HCEC 1CT (cell line): ENCODE data around the gene GLIS1.

Source experiments
- DNase-seq: peaks from one replicate; pipeline ENCODE4 v3.0.0-alpha.2; 2017

Gene GLIS1

GRCh38 chr1:53542551-53542950 lies 196.4 kb downstream of the GLIS1 start:
- DNase-seq: no peak

- DNase-seq: peak; percentile 89
Measured at GRCh38 chr1:53541761-53542550, 197.0 kb downstream of the GLIS1 start.

GRCh38 chr1:53541263-53541625 lies 197.7 kb downstream of the GLIS1 start:
- DNase-seq: no peak

GRCh38 chr1:53540604-53541262 lies 198.2 kb downstream of the GLIS1 start:
- DNase-seq: no peak

DNA sequence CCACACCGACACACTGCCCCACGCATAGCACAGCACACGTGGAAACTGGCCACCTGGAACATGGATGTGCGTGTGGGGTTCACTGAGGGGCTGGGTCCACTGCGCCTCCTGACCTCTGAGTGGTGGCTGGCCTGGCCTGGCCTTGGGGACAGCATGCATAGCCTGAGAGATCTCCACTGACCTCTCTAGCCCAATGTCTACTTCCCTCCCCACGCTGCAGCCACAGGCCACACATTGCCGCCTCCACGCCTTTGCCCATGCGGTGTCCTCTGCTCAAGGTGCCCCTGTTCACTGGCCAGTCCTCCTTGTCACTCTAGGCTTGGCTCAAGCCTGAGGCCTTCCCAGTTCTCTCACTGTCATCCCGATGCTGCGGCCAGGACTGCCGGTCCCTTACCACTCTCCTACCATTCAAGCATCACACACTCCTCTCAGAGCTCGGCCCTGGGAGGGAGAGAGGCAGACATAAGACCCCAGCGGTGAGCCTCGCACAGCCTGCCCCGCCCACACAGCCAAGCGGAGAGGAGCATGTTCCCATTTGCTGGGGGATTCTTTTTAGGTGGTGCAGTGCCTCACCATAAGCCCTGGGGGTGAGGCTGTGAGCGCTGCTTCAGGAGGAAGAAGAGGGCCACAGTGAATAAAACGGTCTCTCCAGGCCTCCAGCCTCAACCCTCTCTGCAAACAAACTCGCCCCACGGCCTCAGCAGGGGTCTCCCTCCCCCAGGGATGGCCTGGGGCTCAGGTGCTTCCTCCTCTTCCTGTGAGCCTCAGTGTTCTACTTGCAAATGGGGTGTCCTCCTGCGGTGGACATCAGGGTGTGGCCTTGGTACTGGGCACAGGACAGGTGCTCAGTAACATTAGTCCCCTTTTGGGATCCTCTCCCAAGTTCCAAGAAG lies 199.0 kb downstream of the GLIS1 start:
- no peak for DNase-seq

DNA sequence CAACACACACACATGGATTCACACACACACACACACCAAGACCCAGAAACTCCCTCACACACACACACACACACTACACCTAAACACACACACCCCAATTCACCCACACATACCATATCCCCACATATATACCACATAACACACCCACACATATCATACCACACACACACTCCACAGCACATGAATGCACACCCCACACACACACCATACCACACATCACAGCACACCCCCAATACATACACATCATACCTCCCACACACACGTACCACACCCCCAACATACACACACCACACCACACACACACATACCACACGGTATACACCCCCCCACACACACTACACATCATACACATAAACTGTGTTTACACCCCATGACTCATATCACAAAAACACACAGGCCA lies 199.7 kb downstream of the GLIS1 start:
- no peak for DNase-seq

DNA sequence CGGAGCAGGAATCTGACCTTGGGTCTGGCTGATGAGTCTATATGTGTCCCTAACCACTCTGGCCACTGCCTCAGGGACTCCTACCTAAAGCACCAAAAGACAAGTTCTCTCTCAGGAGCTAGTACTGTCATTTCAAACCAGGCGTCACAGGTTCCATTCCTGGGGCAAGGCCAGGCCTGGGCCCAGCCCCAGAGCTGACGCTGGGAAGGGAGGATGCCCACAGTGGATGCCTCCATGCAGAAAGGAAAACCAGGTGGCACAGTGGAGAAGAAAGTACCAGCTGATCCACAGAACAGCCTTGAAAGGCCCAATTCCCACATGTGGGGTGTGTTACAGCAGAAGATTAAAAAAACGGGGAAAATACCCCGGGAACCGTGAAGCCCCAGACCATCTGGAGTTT lies 202.4 kb downstream of the GLIS1 start:
- no peak for DNase-seq

DNA sequence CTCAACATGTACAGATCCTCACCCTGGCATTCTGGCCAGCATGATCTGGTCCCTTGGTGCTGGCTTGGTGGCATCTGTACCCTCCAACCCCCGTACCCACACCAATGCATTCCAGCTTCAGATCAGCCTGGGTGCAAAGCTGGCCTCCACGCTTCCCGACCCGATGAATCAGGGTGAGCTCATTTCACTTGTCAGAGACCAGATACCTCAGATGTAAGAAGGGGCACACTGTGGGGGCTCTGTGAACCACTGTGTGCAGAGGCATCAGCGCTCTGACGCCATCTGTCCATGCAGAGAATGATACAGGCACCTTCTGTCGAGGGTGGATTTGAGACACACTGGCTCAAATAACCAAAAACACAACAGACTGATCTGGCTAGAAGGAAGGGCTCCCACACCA lies 203.1 kb downstream of the GLIS1 start:
- peak; percentile 29 for DNase-seq

- DNase-seq: no peak
Measured at GRCh38 chr1:53535226-53535625, 203.7 kb downstream of the GLIS1 start.

DNA sequence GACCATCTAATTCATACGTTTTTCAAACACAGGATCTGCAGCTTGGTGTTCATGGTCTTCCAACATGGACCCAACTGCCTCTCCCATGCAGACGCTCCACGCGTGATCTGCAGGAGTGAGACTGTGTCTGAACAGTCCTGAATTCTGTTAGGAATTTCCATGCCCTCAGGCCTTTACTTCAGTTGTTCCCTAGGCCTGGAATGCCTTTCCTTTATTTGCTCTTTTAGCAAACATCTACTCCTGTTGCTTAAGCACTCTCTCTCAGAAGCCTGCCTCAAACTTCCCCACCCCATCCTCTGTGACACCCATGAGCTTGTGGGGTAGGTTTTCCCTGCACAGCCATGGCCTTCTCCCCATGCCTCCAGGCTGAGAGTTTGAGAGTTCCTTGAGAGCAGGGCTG lies 206.1 kb downstream of the GLIS1 start:
- no peak for DNase-seq

GRCh38 chr1:53532377-53532776 lies 206.6 kb downstream of the GLIS1 start:
- DNase-seq: no peak

- DNase-seq: no peak
Measured at GRCh38 chr1:53530550-53530949, 208.4 kb downstream of the GLIS1 start.

- no peak for DNase-seq
Measured at GRCh38 chr1:53529555-53529954, 209.4 kb downstream of the GLIS1 start.

DNA sequence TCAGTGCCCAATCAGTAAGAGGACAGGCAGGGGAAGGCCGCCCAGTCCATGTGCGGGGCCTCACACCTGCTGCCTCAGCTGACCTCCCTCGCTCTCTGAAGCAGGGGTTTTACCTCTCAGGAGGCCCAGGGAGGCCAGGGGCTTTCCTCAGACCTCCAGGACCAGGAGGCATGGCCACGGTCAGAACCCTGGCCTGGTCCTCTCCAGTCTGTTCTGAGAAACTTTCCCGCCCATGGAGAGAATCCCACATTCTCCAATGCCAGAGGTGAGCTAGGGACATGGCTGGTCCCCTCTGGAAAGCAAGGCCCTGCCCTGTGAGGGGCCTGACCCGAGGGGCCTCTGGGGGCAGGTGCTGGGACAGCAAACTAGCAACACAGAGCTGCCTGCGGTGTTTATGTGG lies 211.6 kb downstream of the GLIS1 start:
- no peak for DNase-seq

DNA sequence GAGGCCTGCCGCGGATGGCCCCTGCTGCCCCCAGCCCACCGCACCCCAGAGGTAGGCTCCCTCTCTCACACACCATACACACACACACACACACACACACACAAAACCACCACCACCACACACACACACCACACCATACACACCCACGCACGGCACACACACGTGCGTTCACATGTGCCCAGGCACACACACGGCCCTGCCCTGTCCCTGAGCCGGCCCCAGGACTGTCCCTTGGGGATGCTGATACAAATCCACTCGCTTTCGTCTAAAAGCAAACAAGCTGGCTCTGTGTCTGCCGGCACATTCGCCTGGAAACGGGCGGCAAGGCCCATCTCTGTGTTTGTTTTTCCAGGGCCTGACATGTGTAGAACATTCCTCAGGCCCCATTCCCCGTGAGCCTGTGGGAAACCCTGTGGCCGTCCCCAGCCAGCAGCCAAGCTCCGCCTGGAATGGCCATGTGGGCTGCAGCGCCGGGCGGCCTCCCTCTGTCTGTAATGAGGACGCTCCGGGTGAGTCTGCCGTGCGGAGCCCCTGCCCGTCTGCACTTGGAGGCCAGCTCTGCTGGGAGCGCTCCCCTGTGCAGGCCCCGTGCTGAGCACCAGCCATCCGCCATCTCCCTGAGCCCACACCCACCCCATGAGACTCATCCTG lies 212.4 kb downstream of the GLIS1 start:
- no peak for DNase-seq

DNA sequence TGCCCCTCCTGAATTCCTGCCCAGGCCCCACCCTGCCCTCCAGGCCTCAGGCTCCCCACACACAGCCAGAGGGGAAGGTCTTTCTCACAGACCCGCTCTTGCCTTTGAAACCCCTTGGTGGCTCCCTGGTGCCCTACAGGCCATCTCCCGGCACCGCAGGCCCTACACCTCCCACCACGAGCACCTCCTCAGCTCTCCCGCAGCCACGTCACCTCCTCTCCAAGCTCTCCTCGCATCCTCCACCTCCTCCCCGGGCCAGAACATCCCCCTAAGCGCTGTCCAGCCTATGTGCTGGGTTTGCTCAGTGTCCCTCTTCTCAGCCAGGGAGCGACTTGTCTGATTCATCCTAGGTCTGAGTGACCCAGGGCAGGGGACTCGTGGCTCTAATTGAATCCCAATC lies 213.4 kb downstream of the GLIS1 start:
- DNase-seq: no peak

- no peak for DNase-seq
Measured at GRCh38 chr1:53524428-53525375, 214.3 kb downstream of the GLIS1 start.

- DNase-seq: no peak
Measured at GRCh38 chr1:53521924-53522552, 216.9 kb downstream of the GLIS1 start.

DNA sequence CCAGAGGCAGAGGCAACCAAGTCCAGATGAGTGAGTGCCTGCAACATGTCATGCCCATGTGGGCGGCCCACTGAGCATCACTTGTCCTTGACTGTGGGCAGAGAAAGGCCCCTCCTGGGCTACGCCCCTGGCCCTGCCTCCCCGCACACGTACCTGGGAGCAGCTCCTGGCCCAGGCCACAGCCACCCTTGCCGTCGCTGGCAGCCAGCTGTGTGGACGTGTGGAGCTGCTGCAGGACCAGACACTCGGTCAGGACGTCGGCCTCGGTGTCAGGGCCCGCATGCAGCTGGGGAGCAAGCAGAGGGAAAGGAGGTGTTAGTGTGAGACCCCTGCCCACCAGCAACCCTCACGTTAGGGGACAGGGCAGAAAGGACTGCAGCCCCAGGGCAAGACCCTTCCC lies 218.5 kb downstream of the GLIS1 start:
- DNase-seq: no peak

DNA sequence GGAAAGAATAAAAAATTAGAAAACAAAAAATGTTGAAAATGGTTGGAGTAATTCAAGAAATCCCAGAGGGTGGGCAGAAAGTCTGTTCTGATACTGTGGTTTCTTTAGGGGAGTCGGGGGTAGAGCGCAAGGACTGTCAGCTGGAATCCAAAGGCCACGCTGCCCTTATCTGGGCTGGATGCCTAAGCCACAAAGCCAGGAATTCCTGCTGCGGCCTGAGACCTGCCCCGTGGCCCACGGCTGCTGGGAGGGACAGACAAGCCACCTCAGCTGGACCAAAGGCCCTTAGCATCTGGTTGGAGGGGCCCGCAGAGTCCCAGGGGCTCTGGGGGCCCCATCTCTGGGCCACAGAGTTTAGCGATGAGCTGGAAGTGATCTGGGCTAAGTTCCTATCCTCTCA lies 219.5 kb downstream of the GLIS1 start:
- no peak for DNase-seq

GRCh38 chr1:53518775-53519174 lies 220.2 kb downstream of the GLIS1 start:
- no peak for DNase-seq
